Dedifferentiated amniotic fluid mesenchymal stem cell (primary cell): ENCODE results near the gene CD151.

ENCODE experiments used
- DNase-seq: peaks from one replicate; pipeline ENCODE4 v3.0.0-alpha.2; 2016; ENCODE audit errors: extremely low spot score

The CD151 gene

GRCh38 chr11:871472-871871 is 38.7 kb downstream of the CD151 start:
- DNase-seq = no peak

- DNase-seq = no peak
Measured at GRCh38 chr11:872799-873198, 40.0 kb downstream of the CD151 start.

GRCh38 chr11:873706-874105 is 41.0 kb downstream of the CD151 start:
- no peak for DNase-seq

GRCh38 chr11:875203-875602 is 42.5 kb downstream of the CD151 start:
- DNase-seq = no peak

- DNase-seq = no peak
Measured at GRCh38 chr11:875769-876301, 43.1 kb downstream of the CD151 start.

- DNase-seq = no peak
Measured at GRCh38 chr11:876545-876944, 43.8 kb downstream of the CD151 start.

- no peak for DNase-seq
Measured at GRCh38 chr11:877565-877964, 44.8 kb downstream of the CD151 start.

- no peak for DNase-seq
Measured at GRCh38 chr11:880447-880846, 47.7 kb downstream of the CD151 start.

- no peak for DNase-seq
Measured at GRCh38 chr11:882596-882995, 49.8 kb downstream of the CD151 start.

GRCh38 chr11:883527-883926 is 50.8 kb downstream of the CD151 start:
- no peak for DNase-seq

- DNase-seq = no peak
Measured at GRCh38 chr11:884578-885070, 51.9 kb downstream of the CD151 start.

- DNase-seq = no peak
Measured at GRCh38 chr11:886568-886967, 53.8 kb downstream of the CD151 start.

GRCh38 chr11:887589-887988 is 54.8 kb downstream of the CD151 start:
- DNase-seq = no peak
